ENCODE data around the gene PIAS1. TPM values are rescaled to one million over a fixed set of nuclear protein-coding genes. Genes with fewer than 3 reads are reported as not detected.

The PIAS1 gene
- total RNA-seq, 1 donor from 2014 or later, result 30.8 TPM

DNA sequence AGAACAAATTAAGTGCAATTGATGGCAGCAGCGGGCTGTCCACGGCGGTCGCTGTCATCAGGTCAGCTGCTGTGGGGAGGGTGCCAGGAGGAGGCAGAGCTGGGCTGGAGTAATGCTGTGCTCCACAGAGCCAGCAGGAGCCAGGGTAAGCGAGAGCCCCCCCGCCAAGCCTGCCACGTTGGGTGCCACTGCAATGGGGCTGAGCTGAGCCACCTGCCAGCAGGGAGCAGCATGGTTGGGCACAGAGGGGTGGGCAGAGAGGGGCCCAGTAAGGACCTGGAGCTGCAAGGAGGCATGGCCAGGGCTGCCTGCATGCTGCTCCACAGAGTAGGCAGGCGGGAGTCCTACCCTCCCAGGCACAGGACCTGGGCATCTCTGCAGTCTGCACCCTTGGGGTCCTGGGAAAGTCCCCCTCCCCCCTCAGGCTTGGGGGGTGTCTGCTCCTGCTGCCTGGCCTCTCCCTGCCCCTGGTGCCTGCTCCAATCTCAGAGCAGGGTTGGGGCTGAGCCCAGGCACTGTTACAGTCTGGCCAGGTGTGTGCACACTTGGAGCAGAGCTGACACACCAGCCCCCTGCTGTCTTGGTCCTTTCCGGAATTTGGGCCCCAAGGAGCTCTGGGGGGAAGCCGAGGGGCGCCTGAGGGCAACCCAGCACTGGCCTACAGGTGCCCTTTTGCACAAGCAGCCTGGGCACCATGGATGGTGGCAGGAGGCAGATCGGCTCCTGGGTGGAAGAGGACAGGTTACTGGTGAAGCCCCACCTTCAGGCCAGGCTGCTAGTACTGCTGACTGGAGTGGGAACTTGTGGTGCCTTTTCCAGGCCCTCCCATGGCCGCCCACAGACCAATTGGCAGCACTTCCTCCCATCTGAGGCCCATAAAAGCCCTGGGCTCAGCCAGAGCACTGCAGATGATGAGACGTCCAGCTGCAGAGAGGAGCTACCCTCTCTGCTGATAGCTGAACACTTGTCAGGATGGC lies 8.5 kb upstream of the PIAS1 start:
- no peak overlapping the region for H3K27ac Mint-ChIP-seq (ENCODE audit: unreplicated experiment)
- H3K4me3 Mint-ChIP-seq (ENCODE audit: unreplicated experiment), result no peak overlapping the region
- H3K36me3 Mint-ChIP-seq (ENCODE audit: low read depth), result no peaks in the 10 kb centered on the region
- no peaks in the 10 kb centered on the region for H3K4me1 Mint-ChIP-seq (ENCODE audit: low read depth)
- no peak for DNase-seq (ENCODE audit: low spot score)
- peaks cover 13% of the 10 kb centered on the region for H3K9me3 Mint-ChIP-seq (ENCODE audit: low read depth)
- TF ChIP-seq, protein P1, sequence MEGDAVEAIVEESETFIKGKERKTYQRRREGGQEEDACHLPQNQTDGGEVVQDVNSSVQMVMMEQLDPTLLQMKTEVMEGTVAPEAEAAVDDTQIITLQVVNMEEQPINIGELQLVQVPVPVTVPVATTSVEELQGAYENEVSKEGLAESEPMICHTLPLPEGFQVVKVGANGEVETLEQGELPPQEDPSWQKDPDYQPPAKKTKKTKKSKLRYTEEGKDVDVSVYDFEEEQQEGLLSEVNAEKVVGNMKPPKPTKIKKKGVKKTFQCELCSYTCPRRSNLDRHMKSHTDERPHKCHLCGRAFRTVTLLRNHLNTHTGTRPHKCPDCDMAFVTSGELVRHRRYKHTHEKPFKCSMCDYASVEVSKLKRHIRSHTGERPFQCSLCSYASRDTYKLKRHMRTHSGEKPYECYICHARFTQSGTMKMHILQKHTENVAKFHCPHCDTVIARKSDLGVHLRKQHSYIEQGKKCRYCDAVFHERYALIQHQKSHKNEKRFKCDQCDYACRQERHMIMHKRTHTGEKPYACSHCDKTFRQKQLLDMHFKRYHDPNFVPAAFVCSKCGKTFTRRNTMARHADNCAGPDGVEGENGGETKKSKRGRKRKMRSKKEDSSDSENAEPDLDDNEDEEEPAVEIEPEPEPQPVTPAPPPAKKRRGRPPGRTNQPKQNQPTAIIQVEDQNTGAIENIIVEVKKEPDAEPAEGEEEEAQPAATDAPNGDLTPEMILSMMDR (IDR thresholded peaks at IDR 0.05), result no peak
- H3K27me3 Mint-ChIP-seq (ENCODE audit: low read depth), result no peaks in the 10 kb centered on the region

DNA sequence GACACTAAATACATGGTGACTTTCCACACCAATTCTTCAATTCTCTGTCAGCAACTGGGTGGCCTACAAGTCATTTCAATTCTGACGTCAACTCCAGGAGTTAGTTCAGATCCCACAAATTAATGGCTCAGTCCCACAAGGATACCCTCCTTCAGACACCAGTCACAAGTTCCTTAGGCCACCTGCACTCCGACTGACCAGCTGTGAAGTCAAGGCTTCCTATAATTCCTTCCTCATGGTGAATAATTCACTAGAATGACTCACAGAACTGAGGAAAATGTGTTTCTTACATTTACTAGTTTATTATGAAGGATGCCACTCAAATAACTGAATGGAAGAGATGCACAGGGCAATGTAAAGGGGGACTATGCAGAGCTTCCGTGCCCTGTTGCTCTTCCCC lies 6.3 kb upstream of the PIAS1 start:
- no peaks in the 10 kb centered on the region for H3K27me3 Mint-ChIP-seq (ENCODE audit: low read depth)
- H3K4me3 Mint-ChIP-seq (ENCODE audit: unreplicated experiment), result no peak overlapping the region
- no peak for DNase-seq (ENCODE audit: low spot score)
- H3K27ac Mint-ChIP-seq (ENCODE audit: unreplicated experiment), result no peak overlapping the region
- H3K9me3 Mint-ChIP-seq (ENCODE audit: low read depth), result no peaks in the 10 kb centered on the region
- no peaks in the 10 kb centered on the region for H3K36me3 Mint-ChIP-seq (ENCODE audit: low read depth)
- H3K4me1 Mint-ChIP-seq (ENCODE audit: low read depth), result no peaks in the 10 kb centered on the region
- TF ChIP-seq, protein P1 (IDR thresholded peaks at IDR 0.05), result no peak

DNA sequence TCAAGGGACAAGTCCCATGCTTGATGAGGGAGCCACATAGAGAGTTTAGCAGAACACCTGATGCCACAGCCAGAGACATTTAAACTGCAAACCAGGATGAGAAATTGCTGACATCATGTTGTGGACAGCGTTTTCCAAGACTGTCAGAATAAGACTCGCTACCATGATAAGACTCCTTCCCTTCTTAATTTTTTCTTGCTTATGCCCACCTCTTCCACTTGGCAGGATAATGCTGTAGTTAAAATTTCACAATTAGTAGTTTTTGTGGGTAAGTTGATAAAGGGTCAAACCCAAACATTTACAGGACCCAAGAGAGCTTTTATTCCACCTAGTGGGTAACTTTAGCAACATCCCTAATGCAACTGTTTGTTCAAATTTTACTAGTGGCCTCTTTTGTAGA lies 3.0 kb upstream of the PIAS1 start:
- Mint-ChIP-seq H3K9me3 (ENCODE audit: low read depth) (no peaks in the 10 kb centered on the region), H3K27me3 (ENCODE audit: low read depth) (no peaks in the 10 kb centered on the region), H3K36me3 (ENCODE audit: low read depth) (no peaks in the 10 kb centered on the region), H3K27ac (ENCODE audit: unreplicated experiment) (no peak overlapping the region), H3K4me3 (ENCODE audit: unreplicated experiment) (no peak overlapping the region), H3K4me1 (ENCODE audit: low read depth) (peaks cover 8% of the 10 kb centered on the region)
- DNase-seq (ENCODE audit: low spot score), result no peak
- TF ChIP-seq, protein P1 (IDR thresholded peaks at IDR 0.05), result peak; percentile 44

DNA sequence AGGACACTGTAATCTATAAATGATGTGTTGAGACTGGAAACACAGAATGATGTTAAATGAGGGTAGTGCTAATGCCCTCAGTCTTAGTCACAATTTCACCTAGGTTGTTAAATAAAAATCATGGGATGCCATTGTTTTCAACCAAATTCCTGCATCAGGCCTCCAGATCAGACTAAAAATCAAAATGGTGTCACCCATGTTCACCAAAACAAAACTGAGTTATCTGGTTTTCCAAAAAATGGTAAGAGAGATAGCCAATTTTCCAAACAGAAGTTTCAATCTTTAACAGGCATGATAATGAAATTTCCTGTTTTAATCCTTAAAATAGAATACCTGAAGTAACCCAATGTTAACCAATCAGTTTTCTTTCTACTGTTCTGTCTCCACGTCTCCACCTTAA lies 2.2 kb upstream of the PIAS1 start:
- no peaks in the 10 kb centered on the region for H3K9me3 Mint-ChIP-seq (ENCODE audit: low read depth)
- no peaks in the 10 kb centered on the region for H3K27me3 Mint-ChIP-seq (ENCODE audit: low read depth)
- DNase-seq (ENCODE audit: low spot score), result no peak
- peaks cover 16% of the 10 kb centered on the region for H3K4me1 Mint-ChIP-seq (ENCODE audit: low read depth)
- no peaks in the 10 kb centered on the region for H3K36me3 Mint-ChIP-seq (ENCODE audit: low read depth)
- no peak overlapping the region for H3K27ac Mint-ChIP-seq (ENCODE audit: unreplicated experiment)
- TF ChIP-seq, protein P1 (IDR thresholded peaks at IDR 0.05), result no peak
- no peak overlapping the region for H3K4me3 Mint-ChIP-seq (ENCODE audit: unreplicated experiment)

DNA sequence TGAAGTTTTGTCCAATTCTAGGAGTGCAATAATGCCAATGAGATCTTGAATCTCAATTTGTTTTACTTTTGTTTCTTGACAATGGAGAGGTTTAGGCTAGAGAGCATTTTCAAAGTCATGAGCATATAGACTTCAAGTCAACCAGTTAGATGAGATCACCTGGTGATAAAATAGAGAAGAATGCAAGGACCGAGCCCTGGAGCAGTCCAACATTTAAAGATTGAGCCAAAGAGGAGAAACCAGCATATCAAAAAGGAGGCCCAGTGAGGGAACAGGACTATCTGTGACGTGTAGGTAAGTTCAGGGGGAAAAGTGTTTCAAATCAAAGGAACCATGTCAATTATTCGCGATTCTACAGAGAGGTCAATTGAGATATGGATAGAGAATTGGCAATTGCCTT lies 1.7 kb upstream of the PIAS1 start:
- Mint-ChIP-seq H3K27me3 (ENCODE audit: low read depth) (no peaks in the 10 kb centered on the region), H3K9me3 (ENCODE audit: low read depth) (no peaks in the 10 kb centered on the region), H3K4me1 (ENCODE audit: low read depth) (peaks cover 21% of the 10 kb centered on the region), H3K27ac (ENCODE audit: unreplicated experiment) (no peak overlapping the region), H3K36me3 (ENCODE audit: low read depth) (no peaks in the 10 kb centered on the region), H3K4me3 (ENCODE audit: unreplicated experiment) (no peak overlapping the region)
- TF ChIP-seq, protein P1 (IDR thresholded peaks at IDR 0.05), result no peak
- DNase-seq (ENCODE audit: low spot score), result no peak

All from chondrocyte (in vitro differentiated cells).